ENCODE data around the gene NOP14.

The NOP14 gene

DNA sequence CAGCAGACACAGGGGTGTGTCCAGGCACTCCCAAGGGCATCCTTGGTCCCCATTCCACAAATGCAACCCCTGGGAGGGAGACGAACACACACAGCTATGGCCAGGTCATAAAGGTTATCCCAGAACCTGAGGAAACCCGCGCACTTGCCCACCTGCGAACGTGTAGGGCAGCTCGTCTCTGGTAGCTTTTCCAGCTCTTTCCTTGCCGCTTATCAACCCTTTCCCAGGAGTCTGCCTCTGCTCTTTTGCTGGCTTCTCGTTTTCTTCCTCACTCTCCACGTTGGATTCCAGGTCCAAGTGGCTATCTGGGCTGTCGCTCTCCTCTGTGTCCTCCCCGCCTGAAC lies 13.5 kb downstream of the NOP14 start:
- no peak overlapping the region for H3K9ac ChIP-seq (ENCODE audit: low read length)
- H4K8ac ChIP-seq (ENCODE audit: low read depth, low read length): no peak overlapping the region
- no peak overlapping the region for H2AFZ ChIP-seq (ENCODE audit: insufficient read depth, low read length, poor library complexity)

DNA sequence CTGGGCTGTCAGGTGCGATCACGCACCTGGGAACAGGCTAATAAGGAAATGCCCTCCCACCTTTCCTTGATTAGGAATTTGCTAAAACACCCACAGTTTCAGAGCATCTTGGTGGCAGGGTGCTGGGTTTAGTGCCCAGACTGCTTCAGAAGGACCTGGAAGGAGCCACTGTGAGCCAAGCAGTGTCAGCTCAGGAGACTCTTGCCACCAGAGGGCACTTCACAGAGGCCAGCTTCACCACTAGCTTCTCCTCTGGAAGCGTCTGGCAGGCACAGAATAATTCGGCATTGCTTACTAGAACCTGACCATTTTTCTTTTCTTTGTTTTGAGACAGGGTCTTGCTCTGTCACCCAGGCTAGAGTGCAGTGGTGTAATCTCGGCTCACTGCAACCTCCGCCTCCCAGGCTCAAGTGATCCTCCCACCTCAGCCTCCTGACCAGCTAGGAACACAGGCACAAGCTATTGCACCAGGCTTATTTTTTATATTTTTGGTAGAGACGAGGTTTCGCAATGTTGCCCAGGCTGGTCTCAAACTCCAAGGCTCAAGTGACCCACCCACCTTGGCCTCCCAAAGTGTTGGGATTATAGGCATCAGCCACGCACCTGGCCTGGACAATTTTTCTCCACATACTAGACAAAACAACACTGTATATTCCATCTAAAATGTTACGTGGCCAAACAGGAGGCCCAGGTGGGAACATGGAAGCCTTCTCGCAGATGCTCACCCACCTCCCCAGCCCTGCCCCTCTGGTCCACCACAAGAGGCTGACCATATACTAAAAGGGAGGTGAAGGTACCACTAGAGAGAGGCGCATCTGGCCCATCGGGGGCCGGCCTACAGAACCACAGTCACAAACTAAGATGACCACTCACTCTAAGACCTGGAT lies 14.1 kb downstream of the NOP14 start:
- no peak overlapping the region for H2BK12ac ChIP-seq (ENCODE audit: low read length)
- WGBS (ENCODE audit: extremely low coverage, insufficient coverage, insufficient read length): no CpG with 5 or more reads among the region's 14 CpGs
- no peak overlapping the region for H2BK5ac ChIP-seq (ENCODE audit: low read depth, low read length, poor library complexity)
- no peaks in the 10 kb centered on the region for H3K27me3 ChIP-seq (ENCODE audit: insufficient read depth, low read length)
- H4K12ac ChIP-seq (ENCODE audit: low read depth, low read length): no peak overlapping the region
- no peak overlapping the region for H2AFZ ChIP-seq (ENCODE audit: insufficient read depth, low read length, poor library complexity)
- no peak overlapping the region for H3K4me2 ChIP-seq (ENCODE audit: low read length)
- peak; percentile 55 to 69 for DNase-seq
- H3K23ac ChIP-seq (ENCODE audit: low read length): no peak overlapping the region
- no peak overlapping the region for H4K91ac ChIP-seq (ENCODE audit: low read depth, low read length)
- no peak overlapping the region for H3K9ac ChIP-seq (ENCODE audit: low read length)
- H3K79me2 ChIP-seq (ENCODE audit: control insufficient read depth, insufficient read depth, low read length, poor library complexity): no peaks in the 10 kb centered on the region
- no peaks in the 10 kb centered on the region for H3K79me1 ChIP-seq (ENCODE audit: low read length)
- H3K4me1 ChIP-seq (ENCODE audit: control insufficient read depth in 1 of 2, insufficient read depth in 2 of 2, low read length in 2 of 2): no peaks in the 10 kb centered on the region
- peaks cover 66 to 75% of the 10 kb centered on the region in 2 experiments for H3K36me3 ChIP-seq (ENCODE audit: control insufficient read depth in 1 of 2, insufficient read depth in 2 of 2, low read length in 2 of 2)
- H3K9me3 ChIP-seq (ENCODE audit: insufficient read depth, low read depth, low read length): no peaks in the 10 kb centered on the region
- no peak overlapping the region for H3K4me3 ChIP-seq (ENCODE audit: low read depth, low read length)
- no peak overlapping the region for H2BK120ac ChIP-seq (ENCODE audit: insufficient read depth, low read length, poor library complexity)
- no peak overlapping the region for H4K8ac ChIP-seq (ENCODE audit: low read depth, low read length)
- H2AK5ac ChIP-seq (ENCODE audit: low read length): no peak overlapping the region
- H3K18ac ChIP-seq (ENCODE audit: low read length): no peak overlapping the region
- H3K27ac ChIP-seq (ENCODE audit: low read depth, low read length): no peak overlapping the region
- no peak overlapping the region for H3K14ac ChIP-seq (ENCODE audit: low read length)
- no peak overlapping the region for H3K4ac ChIP-seq (ENCODE audit: low read depth, low read length)

More for the DNA sequence above, 13.5 kb downstream of the NOP14 start:
- Histone ChIP-seq H4K12ac (ENCODE audit: low read depth, low read length) (no peak overlapping the region), H3K4me3 (ENCODE audit: low read depth, low read length) (no peak overlapping the region), H3K4me1 (ENCODE audit: control insufficient read depth in 1 of 2, insufficient read depth in 2 of 2, low read length in 2 of 2) (no peaks in the 10 kb centered on the region), H3K79me1 (ENCODE audit: low read length) (no peaks in the 10 kb centered on the region), H3K9me3 (ENCODE audit: insufficient read depth, low read depth, low read length) (peaks cover under 1% of the 10 kb centered on the region), H3K27me3 (ENCODE audit: insufficient read depth, low read length) (no peaks in the 10 kb centered on the region), H3K4me2 (ENCODE audit: low read length) (no peak overlapping the region), H3K14ac (ENCODE audit: low read length) (no peak overlapping the region), H2BK120ac (ENCODE audit: insufficient read depth, low read length, poor library complexity) (no peak overlapping the region), H3K36me3 (ENCODE audit: control insufficient read depth in 1 of 2, insufficient read depth in 2 of 2, low read length in 2 of 2) (peaks cover 69 to 79% of the 10 kb centered on the region in 2 experiments), H3K79me2 (ENCODE audit: control insufficient read depth, insufficient read depth, low read length, poor library complexity) (no peaks in the 10 kb centered on the region), H2AK5ac (ENCODE audit: low read length) (no peak overlapping the region), H3K4ac (ENCODE audit: low read depth, low read length) (no peak overlapping the region), H3K18ac (ENCODE audit: low read length) (no peak overlapping the region), H3K23ac (ENCODE audit: low read length) (no peak overlapping the region), H4K91ac (ENCODE audit: low read depth, low read length) (no peak overlapping the region), H3K27ac (ENCODE audit: low read depth, low read length) (no peak overlapping the region), H2BK5ac (ENCODE audit: low read depth, low read length, poor library complexity) (no peak overlapping the region), H2BK12ac (ENCODE audit: low read length) (no peak overlapping the region)
- DNase-seq: no peak
- no CpG with 5 or more reads among the region's 11 CpGs for WGBS (ENCODE audit: extremely low coverage, insufficient coverage, insufficient read length)

DNA sequence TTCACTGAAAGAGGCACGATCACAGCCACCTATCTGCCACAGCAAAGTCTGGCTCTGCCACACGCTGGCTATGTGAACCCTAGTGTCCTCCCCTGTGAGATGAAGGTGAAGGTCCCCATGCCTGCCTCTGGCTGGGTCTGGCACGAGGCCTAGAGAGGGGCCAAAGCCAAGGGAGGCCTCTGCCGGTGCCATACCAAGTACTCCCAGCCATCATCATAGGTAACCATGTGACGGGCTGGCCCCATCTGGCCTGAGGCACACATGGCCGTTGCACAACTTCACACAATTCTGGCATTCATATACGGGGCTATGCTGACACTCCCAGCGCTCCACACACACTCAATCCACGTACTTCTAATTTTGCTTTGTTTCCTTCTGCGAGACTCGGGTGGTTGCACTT lies 15.3 kb downstream of the NOP14 start:
- Histone ChIP-seq H3K27me3 (ENCODE audit: insufficient read depth, low read length) (no peaks in the 10 kb centered on the region), H3K9me3 (ENCODE audit: insufficient read depth, low read depth, low read length) (no peaks in the 10 kb centered on the region), H3K4me3 (ENCODE audit: low read depth, low read length) (no peak overlapping the region), H2AK5ac (ENCODE audit: low read length) (no peak overlapping the region), H4K12ac (ENCODE audit: low read depth, low read length) (no peak overlapping the region), H3K27ac (ENCODE audit: low read depth, low read length) (no peak overlapping the region), H3K79me2 (ENCODE audit: control insufficient read depth, insufficient read depth, low read length, poor library complexity) (no peaks in the 10 kb centered on the region), H3K4ac (ENCODE audit: low read depth, low read length) (no peak overlapping the region), H4K8ac (ENCODE audit: low read depth, low read length) (no peak overlapping the region), H3K79me1 (ENCODE audit: low read length) (no peaks in the 10 kb centered on the region), H2BK5ac (ENCODE audit: low read depth, low read length, poor library complexity) (no peak overlapping the region), H3K18ac (ENCODE audit: low read length) (no peak overlapping the region), H3K14ac (ENCODE audit: low read length) (no peak overlapping the region), H2BK12ac (ENCODE audit: low read length) (no peak overlapping the region), H4K91ac (ENCODE audit: low read depth, low read length) (no peak overlapping the region), H3K9ac (ENCODE audit: low read length) (no peak overlapping the region), H3K4me2 (ENCODE audit: low read length) (no peak overlapping the region), H2BK120ac (ENCODE audit: insufficient read depth, low read length, poor library complexity) (no peak overlapping the region), H2AFZ (ENCODE audit: insufficient read depth, low read length, poor library complexity) (no peak overlapping the region), H3K4me1 (ENCODE audit: control insufficient read depth in 1 of 2, insufficient read depth in 2 of 2, low read length in 2 of 2) (no peaks in the 10 kb centered on the region), H3K23ac (ENCODE audit: low read length) (no peak overlapping the region), H3K36me3 (ENCODE audit: control insufficient read depth in 1 of 2, insufficient read depth in 2 of 2, low read length in 2 of 2) (peaks cover 69 to 77% of the 10 kb centered on the region in 2 experiments)
- no CpG with 5 or more reads among the region's 11 CpGs for WGBS (ENCODE audit: extremely low coverage, insufficient coverage, insufficient read length)
- peak; percentile 77 to 86 for DNase-seq

DNA sequence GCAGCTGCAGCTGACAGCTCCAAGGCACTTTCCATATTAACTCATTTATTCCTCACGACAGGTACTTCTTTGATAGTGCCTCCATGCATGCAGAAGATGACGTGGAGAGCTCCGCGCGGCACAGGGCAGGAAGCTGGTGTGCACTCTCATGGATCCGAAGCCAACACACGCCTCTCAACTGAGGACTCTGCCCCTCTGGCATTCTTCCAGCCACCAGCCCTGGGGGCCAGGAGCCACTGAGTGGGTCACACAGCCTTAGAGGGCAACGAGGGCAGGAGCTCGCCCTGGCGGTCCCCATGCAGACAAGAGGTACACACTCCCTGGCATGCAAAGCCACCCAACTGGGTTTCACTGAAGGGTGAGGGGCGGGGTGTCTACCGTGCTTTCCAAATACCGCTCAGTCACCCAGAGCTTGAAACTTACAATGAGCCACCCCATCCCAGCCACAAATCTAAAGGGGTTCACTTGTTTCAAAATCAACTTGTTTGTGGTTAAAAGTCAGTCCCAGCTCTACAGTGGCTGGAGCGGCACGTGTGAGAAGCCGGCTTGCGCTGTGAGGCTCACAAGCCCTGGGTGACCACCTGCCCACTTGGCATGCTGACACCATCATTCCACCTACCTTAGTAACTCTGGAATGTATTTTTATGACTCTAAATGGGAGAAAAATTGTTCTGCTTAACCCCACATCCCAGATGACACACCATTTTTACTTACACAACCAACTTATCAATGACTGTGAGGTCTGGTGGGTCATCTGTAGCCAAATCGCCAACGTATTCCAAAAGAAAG lies 16.2 kb downstream of the NOP14 start:
- Histone ChIP-seq H3K4me3 (ENCODE audit: low read depth, low read length) (no peak overlapping the region), H4K8ac (ENCODE audit: low read depth, low read length) (no peak overlapping the region), H4K91ac (ENCODE audit: low read depth, low read length) (no peak overlapping the region), H3K18ac (ENCODE audit: low read length) (no peak overlapping the region), H3K14ac (ENCODE audit: low read length) (no peak overlapping the region), H3K36me3 (ENCODE audit: control insufficient read depth in 1 of 2, insufficient read depth in 2 of 2, low read length in 2 of 2) (peaks cover 73 to 79% of the 10 kb centered on the region in 2 experiments), H2AFZ (ENCODE audit: insufficient read depth, low read length, poor library complexity) (no peak overlapping the region), H2BK12ac (ENCODE audit: low read length) (no peak overlapping the region), H3K4ac (ENCODE audit: low read depth, low read length) (no peak overlapping the region), H2AK5ac (ENCODE audit: low read length) (no peak overlapping the region), H3K4me2 (ENCODE audit: low read length) (no peak overlapping the region), H4K12ac (ENCODE audit: low read depth, low read length) (no peak overlapping the region), H2BK120ac (ENCODE audit: insufficient read depth, low read length, poor library complexity) (no peak overlapping the region), H3K9ac (ENCODE audit: low read length) (no peak overlapping the region), H3K79me1 (ENCODE audit: low read length) (no peaks in the 10 kb centered on the region), H3K23ac (ENCODE audit: low read length) (no peak overlapping the region), H2BK5ac (ENCODE audit: low read depth, low read length, poor library complexity) (no peak overlapping the region), H3K79me2 (ENCODE audit: control insufficient read depth, insufficient read depth, low read length, poor library complexity) (no peaks in the 10 kb centered on the region), H3K4me1 (ENCODE audit: control insufficient read depth in 1 of 2, insufficient read depth in 2 of 2, low read length in 2 of 2) (no peaks in the 10 kb centered on the region), H3K9me3 (ENCODE audit: insufficient read depth, low read depth, low read length) (no peaks in the 10 kb centered on the region), H3K27ac (ENCODE audit: low read depth, low read length) (no peak overlapping the region), H3K27me3 (ENCODE audit: insufficient read depth, low read length) (no peaks in the 10 kb centered on the region)
- no CpG with 5 or more reads among the region's 19 CpGs for WGBS (ENCODE audit: extremely low coverage, insufficient coverage, insufficient read length)
- DNase-seq: peak; percentile 34 to 64
